Upper lobe of left lung (tissue), 6 donors: Measurements from ENCODE around the gene TNFAIP8. TPM values are rescaled to one million over a fixed set of nuclear protein-coding genes. Genes with fewer than 3 reads are reported as not detected.
A peak's percentile ranks its signal among the peaks of the same experiment; 100 is the strongest.

ENCODE experiments used
- ATAC-seq, 2 donors: fragments of 200-7000 bp; cut with Tn5 transposase; one replicate each; pipeline ENCODE4 v1.9.1; 2022; ENCODE audit warnings: mild to moderate bottlenecking in 2 of 2, moderate library complexity in 2 of 2; ENCODE audit not compliant: low FRiP score in 2 of 2
- DNase-seq, 2 donors: peaks; one replicate each; pipeline ENCODE4 v3.0.0-alpha.2; 2019 to 2020
- H3K27ac ChIP-seq, 4 donors: fragments of 200-600 bp; sonication (generic); one replicate each; pipeline ENCODE4 v1.5.1; 2016 to 2019
- H3K27me3 ChIP-seq, 4 donors: fragments of 200-600 bp; sonication (generic); one replicate each; pipeline ENCODE4 v1.5.1; 2017 to 2019
- H3K36me3 ChIP-seq, 4 donors: fragments of 200-600 bp; sonication (generic); one replicate each; pipeline ENCODE4 v1.5.1; 2016 to 2019
- H3K4me1 ChIP-seq, 4 donors: fragments of 200-600 bp; sonication (generic); one replicate each; pipeline ENCODE4 v1.5.1; 2018 to 2019
- H3K4me3 ChIP-seq, 4 donors: fragments of 200-600 bp; sonication (generic); one replicate each; pipeline ENCODE4 v1.5.1; 2017 to 2019; ENCODE audit warnings: mild to moderate bottlenecking in 2 of 4, moderate library complexity in 1 of 4
- H3K9me3 ChIP-seq, 4 donors: fragments of 200-600 bp; sonication (generic); one replicate each; pipeline ENCODE4 v1.5.1; 2018 to 2019
- CTCF ChIP-seq, 6 experiments: fragments of 450-650 bp in 4 of 6; fragments of 200-600 bp in 2 of 6; sonication (generic) in 2 of 6; IDR thresholded peaks; one replicate each; pipeline ENCODE4 v1.5.1; 2016 to 2019; ENCODE audit warnings: antibody characterized with exemption in 6 of 6
- EP300 ChIP-seq, 4 donors: sonication (generic); formaldehyde crosslinking; IDR thresholded peaks; one replicate each; pipeline ENCODE4 v1.5.1; 2017; ENCODE audit warnings: antibody characterized with exemption in 4 of 4, control low read depth in 2 of 4
- POLR2A ChIP-seq, 4 donors: fragments of 450-650 bp; IDR thresholded peaks; one replicate each; pipeline ENCODE4 v1.5.1; 2016 to 2017; ENCODE audit warnings: antibody characterized with exemption in 4 of 4, mild to moderate bottlenecking in 2 of 4
- POLR2AphosphoS5 ChIP-seq, 2 donors: sonication (generic); formaldehyde crosslinking; IDR thresholded peaks; one replicate each; pipeline ENCODE4 v1.5.1; 2017; ENCODE audit warnings: antibody characterized with exemption in 2 of 2
- WGBS, 2 donors: methylation state at CpG; one replicate each; pipeline ENCODE4 v1.1.5; 2017 to 2018; 5-methylcytosine and 5-hydroxymethylcytosine counted together
- total RNA-seq, 6 donors: library from RNA; depleted of rRNA in 4 of 6; stranded (reverse); fragments of >200 nt in 4 of 6; gene quantifications; one replicate each; pipeline versions ENCODE4 v1.1.0 to v1.2.1, GENCODE V29; 2016 to 2021
- donor health status: DM: no; HTN: no; CAD: no; lungs with moderate emphysema.
- donor health status: DM: no; HTN: yes; CAD: no; lungs with severe emphysema.

The TNFAIP8 gene
- total RNA-seq, 6 donors from 2014 or later = 14.7 to 33.2 (median 19.7) TPM

- peaks cover 26 to 68% (median 58%) of the 10 kb centered on the region in 4 donors for H3K4me1 ChIP-seq
- peak overlapping the region in 3 of 4 donors; percentile 4 to 46 (median 8) for H3K27ac ChIP-seq
These were observed 5.8 kb downstream of the TNFAIP8 start for GRCh38 chr5:119361594-119362125.

GRCh38 chr5:119362714-119363113, 6.9 kb downstream of the TNFAIP8 start:
- no peaks in the 10 kb centered on the region for H3K27me3 ChIP-seq
- peaks cover 24 to 70% (median 55%) of the 10 kb centered on the region in 4 donors for H3K4me1 ChIP-seq
- no peak overlapping the region for H3K4me3 ChIP-seq
- DNase-seq (no peak), ATAC-seq (no peak)
- no peak for TF ChIP-seq POLR2AphosphoS5 (IDR thresholded peaks at IDR 0.05)
- no peak for TF ChIP-seq CTCF (IDR thresholded peaks at IDR 0.05)
- TF ChIP-seq POLR2A (IDR thresholded peaks at IDR 0.05) = no peak
- TF ChIP-seq EP300 (IDR thresholded peaks at IDR 0.05) = no peak
- no peak overlapping the region for H3K27ac ChIP-seq
- 91 to 93% methylated on average over 2 of the region's 2 CpGs for WGBS, 2 donors
- no peaks in the 10 kb centered on the region for H3K36me3 ChIP-seq
- H3K9me3 ChIP-seq = no peaks in the 10 kb centered on the region

More at GRCh38 chr5:119361594-119362125, 5.8 kb downstream of the TNFAIP8 start:
- Histone ChIP-seq H3K4me3 (no peak overlapping the region), H3K9me3 (no peaks in the 10 kb centered on the region), H3K27me3 (no peaks in the 10 kb centered on the region), H3K36me3 (no peaks in the 10 kb centered on the region)
- no peak for TF ChIP-seq POLR2A (IDR thresholded peaks at IDR 0.05)
- TF ChIP-seq POLR2AphosphoS5 (IDR thresholded peaks at IDR 0.05) = no peak
- no peak for TF ChIP-seq EP300 (IDR thresholded peaks at IDR 0.05)
- TF ChIP-seq CTCF (IDR thresholded peaks at IDR 0.05) = no peak
- DNase-seq = no peak
- ATAC-seq = no peak
- WGBS, 2 donors = 79 to 100% methylated on average over 2 of the region's 2 CpGs

GRCh38 chr5:119363271-119363670, 7.5 kb downstream of the TNFAIP8 start:
- Histone ChIP-seq H3K4me3 (no peak overlapping the region), H3K27ac (no peak overlapping the region), H3K9me3 (no peaks in the 10 kb centered on the region), H3K27me3 (no peaks in the 10 kb centered on the region), H3K4me1 (peaks cover 28 to 70% (median 55%) of the 10 kb centered on the region in 4 donors), H3K36me3 (no peaks in the 10 kb centered on the region)
- 86 to 98% methylated on average over 2 of the region's 2 CpGs for WGBS, 2 donors
- DNase-seq (no peak), ATAC-seq (no peak)
- TF ChIP-seq POLR2A (IDR thresholded peaks at IDR 0.05) (no peak), EP300 (IDR thresholded peaks at IDR 0.05) (no peak), POLR2AphosphoS5 (IDR thresholded peaks at IDR 0.05) (no peak), CTCF (IDR thresholded peaks at IDR 0.05) (no peak)

GRCh38 chr5:119363936-119364335, 8.1 kb downstream of the TNFAIP8 start:
- no peaks in the 10 kb centered on the region for H3K9me3 ChIP-seq
- peaks cover 28 to 72% (median 52%) of the 10 kb centered on the region in 4 donors for H3K4me1 ChIP-seq
- no peaks in the 10 kb centered on the region for H3K27me3 ChIP-seq
- 86 to 93% methylated on average over 2 of the region's 2 CpGs for WGBS, 2 donors
- DNase-seq = no peak
- ATAC-seq = no peak
- H3K27ac ChIP-seq = no peak overlapping the region
- no peak overlapping the region for H3K4me3 ChIP-seq
- no peaks in the 10 kb centered on the region for H3K36me3 ChIP-seq
- no peak for TF ChIP-seq POLR2AphosphoS5 (IDR thresholded peaks at IDR 0.05)
- no peak for TF ChIP-seq EP300 (IDR thresholded peaks at IDR 0.05)
- TF ChIP-seq POLR2A (IDR thresholded peaks at IDR 0.05) = no peak
- TF ChIP-seq CTCF (IDR thresholded peaks at IDR 0.05) = no peak
